DND-41 (cell line): ENCODE data around the gene IL18RAP.

ENCODE experiments used
- ATAC-seq: fragments of 200-7000 bp; cut with Tn5 transposase; 3 replicates; pipeline ENCODE4 v1.9.1; 2021; ENCODE audit warnings: low read depth; ENCODE audit not compliant: insufficient read depth
- DNase-seq: peaks from one replicate; pipeline ENCODE4 v3.0.0-alpha.2; 2020
- H2AFZ ChIP-seq: 2 replicates; pipeline ENCODE4 v1.6.0; 2012; ENCODE audit warnings: low read depth, low read length
- H3K27ac ChIP-seq: 2 replicates; pipeline ENCODE4 v1.5.1; 2012; ENCODE audit warnings: low read length, inconsistent platforms
- H3K27me3 ChIP-seq: fragments of 200-600 bp; sonication (generic); 2 replicates; pipeline ENCODE4 v1.6.0; 2012; ENCODE audit warnings: low read length, mild to moderate bottlenecking, inconsistent platforms; ENCODE audit not compliant: insufficient read depth, poor library complexity
- H3K36me3 ChIP-seq: 2 replicates; pipeline ENCODE4 v1.5.1; 2012; ENCODE audit warnings: low read length, inconsistent platforms; ENCODE audit not compliant: insufficient read depth
- H3K4me1 ChIP-seq: 2 replicates; pipeline ENCODE4 v1.5.1; 2012; ENCODE audit warnings: mild to moderate bottlenecking, low read length; ENCODE audit not compliant: insufficient read depth
- H3K4me2 ChIP-seq: 2 replicates; pipeline ENCODE4 v1.6.0; 2012; ENCODE audit warnings: mild to moderate bottlenecking, moderate library complexity, low read length, inconsistent platforms; ENCODE audit not compliant: insufficient read depth
- H3K4me3 ChIP-seq, 2 experiments: fragments of 200-600 bp in 1 of 2; shearing (Covaris generic) in 1 of 2; 2 replicates each; pipeline ENCODE4 v1.5.1; 2012 to 2016; ENCODE audit warnings: inconsistent platforms in 2 of 2, low read length in 2 of 2, mild to moderate bottlenecking in 2 of 2, low read depth in 1 of 2, moderate library complexity in 1 of 2
- H3K79me2 ChIP-seq: 2 replicates; pipeline ENCODE4 v1.6.0; 2012; ENCODE audit warnings: low read length, inconsistent platforms; ENCODE audit not compliant: insufficient read depth
- H3K9ac ChIP-seq: 2 replicates; pipeline ENCODE4 v1.6.0; 2012; ENCODE audit warnings: low read depth, mild to moderate bottlenecking, inconsistent platforms, low read length, moderate library complexity
- H3K9me3 ChIP-seq: 2 replicates; pipeline ENCODE4 v1.5.1; 2012; ENCODE audit warnings: low read length, moderate library complexity, mild to moderate bottlenecking, inconsistent platforms; ENCODE audit not compliant: insufficient read depth, severe bottlenecking
- H4K20me1 ChIP-seq: 2 replicates; pipeline ENCODE4 v1.6.0; 2012; ENCODE audit warnings: low read length; ENCODE audit not compliant: insufficient read depth
- CTCF ChIP-seq: IDR thresholded peaks from 2 replicates; pipeline ENCODE4 v1.5.1; 2012; ENCODE audit warnings: borderline replicate concordance, low read length, moderate library complexity, mild to moderate bottlenecking; ENCODE audit not compliant: poor library complexity, severe bottlenecking; ENCODE audit errors: extremely low read depth
- EZH2 ChIP-seq: IDR thresholded peaks from 3 replicates; pipeline ENCODE4 v1.6.1; 2012; ENCODE audit warnings: borderline replicate concordance, low read depth, mild to moderate bottlenecking, moderate library complexity, low read length, inconsistent platforms; ENCODE audit not compliant: severe bottlenecking

IL18RAP gene

GRCh38 chr2:102422910-102423309 is at the start of gene IL18RAP:
TSS of gene IL18RAP (plus strand) at chr2:102423160. CDS start at chr2:102423278, 118 bp downstream.
- no peaks in the 10 kb centered on the region for H3K79me2 ChIP-seq
- H3K4me2 ChIP-seq: no peak within 1 kb of the TSS
- no peaks in the 10 kb centered on the region for H4K20me1 ChIP-seq
- H3K4me1 ChIP-seq: peaks cover under 1% of the 10 kb centered on the region; the same call in 1 of the 2 replicates
- no peaks in the 10 kb centered on the region for H3K36me3 ChIP-seq
- no peak within 1 kb of the TSS for H3K4me3 ChIP-seq
- H3K9ac ChIP-seq: no peak within 1 kb of the TSS
- no peaks in the 10 kb centered on the region for H3K9me3 ChIP-seq
- DNase-seq (no peak), ATAC-seq (no peak)
- H2AFZ ChIP-seq: no peak within 1 kb of the TSS
- H3K27ac ChIP-seq: no peak within 1 kb of the TSS
- TF ChIP-seq CTCF (no peak), EZH2 (no peak)
- peaks cover 3% of the 10 kb centered on the region for H3K27me3 ChIP-seq

- Histone ChIP-seq H3K27ac (no peak overlapping the region), H3K79me2 (no peaks in the 10 kb centered on the region), H3K9me3 (no peaks in the 10 kb centered on the region), H3K9ac (no peak overlapping the region), H2AFZ (no peak overlapping the region), H3K4me2 (no peak overlapping the region), H3K27me3 (no peaks in the 10 kb centered on the region), H3K4me3 (no peak overlapping the region), H3K4me1 (no peaks in the 10 kb centered on the region), H3K36me3 (no peaks in the 10 kb centered on the region), H4K20me1 (no peaks in the 10 kb centered on the region)
- TF ChIP-seq CTCF (no peak), EZH2 (no peak)
- DNase-seq: no peak
- no peak for ATAC-seq
Observed at GRCh38 chr2:102376052-102376591, 46.8 kb upstream of the IL18RAP start.

- H3K36me3 ChIP-seq: no peaks in the 10 kb centered on the region
- TF ChIP-seq EZH2: no peak
- TF ChIP-seq CTCF: no peak
- H3K4me2 ChIP-seq: no peak overlapping the region
- no peaks in the 10 kb centered on the region for H3K79me2 ChIP-seq
- no peak overlapping the region for H3K27ac ChIP-seq
- peaks cover 10% of the 10 kb centered on the region for H3K9me3 ChIP-seq
- DNase-seq (no peak), ATAC-seq (no peak)
- H3K4me1 ChIP-seq: no peaks in the 10 kb centered on the region
- H3K4me3 ChIP-seq: no peak overlapping the region
- no peaks in the 10 kb centered on the region for H4K20me1 ChIP-seq
- H3K9ac ChIP-seq: no peak overlapping the region
- H3K27me3 ChIP-seq: no peaks in the 10 kb centered on the region
- H2AFZ ChIP-seq: no peak overlapping the region
Observed at GRCh38 chr2:102383722-102384121, 39.2 kb upstream of the IL18RAP start.

- ATAC-seq (no peak), DNase-seq (no peak)
- H3K27ac ChIP-seq: no peak overlapping the region
- no peaks in the 10 kb centered on the region for H3K79me2 ChIP-seq
- no peak overlapping the region for H3K4me2 ChIP-seq
- H3K9me3 ChIP-seq: peaks cover 10% of the 10 kb centered on the region
- no peaks in the 10 kb centered on the region for H4K20me1 ChIP-seq
- no peaks in the 10 kb centered on the region for H3K4me1 ChIP-seq
- no peak overlapping the region for H3K4me3 ChIP-seq
- no peak overlapping the region for H3K9ac ChIP-seq
- no peak for TF ChIP-seq EZH2
- no peak for TF ChIP-seq CTCF
- H2AFZ ChIP-seq: no peak overlapping the region
- H3K36me3 ChIP-seq: no peaks in the 10 kb centered on the region
- no peaks in the 10 kb centered on the region for H3K27me3 ChIP-seq
Observed at GRCh38 chr2:102385522-102385921, 37.4 kb upstream of the IL18RAP start.
